NCI-H345 treated with DMSO at 0.1 percent for 48 hours (cell line): ENCODE measurements around the gene FAM163B.
"Not testable (repeated sequence)": the region's sequence is repeated elsewhere in the genome, so short reads cannot be mapped to it uniquely, and the experiment has no call there.

Source experiments
- DNase-seq: peaks from one replicate; lab custom pipeline; 2025; ENCODE audit not compliant: unreplicated experiment; lab: John Stamatoyannopoulos, UW

The FAM163B gene

GRCh38 chr9:133640160-133640559, 31.0 kb upstream of the FAM163B start:
- DNase-seq, result no peak

GRCh38 chr9:133639613-133640012, 30.4 kb upstream of the FAM163B start:
- DNase-seq, result no peak

- no peak for DNase-seq
Observed at GRCh38 chr9:133638711-133639110, 29.5 kb upstream of the FAM163B start.

- no peak for DNase-seq
Observed at GRCh38 chr9:133638076-133638475, 28.9 kb upstream of the FAM163B start.

- DNase-seq, result no peak
Observed at GRCh38 chr9:133637451-133638055, 28.4 kb upstream of the FAM163B start.

GRCh38 chr9:133636902-133637301, 27.7 kb upstream of the FAM163B start:
- no peak for DNase-seq

- DNase-seq, result no peak
Observed at GRCh38 chr9:133635533-133636531, 26.6 kb upstream of the FAM163B start, which contains the start of gene DBH. TSS of gene DBH (plus strand) at chr9:133636363. CDS start at chr9:133636372, 9 bp downstream.

GRCh38 chr9:133635098-133635497, 25.9 kb upstream of the FAM163B start:
- DNase-seq, result no peak

- peak; percentile 69 for DNase-seq
Observed at GRCh38 chr9:133634081-133634691, 25.0 kb upstream of the FAM163B start.

- DNase-seq, result peak; percentile 69
Observed at GRCh38 chr9:133633681-133634080, 24.5 kb upstream of the FAM163B start.

GRCh38 chr9:133632806-133633680, 23.9 kb upstream of the FAM163B start:
- peak; percentile 56 for DNase-seq

GRCh38 chr9:133631111-133631510, 21.9 kb upstream of the FAM163B start:
- no peak for DNase-seq

- no peak for DNase-seq
Observed at GRCh38 chr9:133629221-133630110, 20.3 kb upstream of the FAM163B start.

GRCh38 chr9:133628766-133629165, 19.6 kb upstream of the FAM163B start:
- no peak for DNase-seq

GRCh38 chr9:133627341-133627740, 18.2 kb upstream of the FAM163B start:
- DNase-seq, result no peak

- DNase-seq, result not testable (repeated sequence)
Observed at GRCh38 chr9:133626008-133626407, 16.8 kb upstream of the FAM163B start.

- DNase-seq, result no peak
Observed at GRCh38 chr9:133622555-133622954, 13.4 kb upstream of the FAM163B start.

GRCh38 chr9:133621725-133622267, 12.6 kb upstream of the FAM163B start:
- peak; percentile 46 for DNase-seq

GRCh38 chr9:133619791-133620190, 10.6 kb upstream of the FAM163B start:
- DNase-seq, result no peak
